Spleen (tissue), 11 donors: ENCODE results near the gene KIAA1217. TPM values are rescaled to one million over a fixed set of nuclear protein-coding genes. Genes with fewer than 3 reads are reported as not detected.

ENCODE experiments used
- DNase-seq: peaks from one replicate; pipeline ENCODE4 v3.0.0-alpha.2; 2020
- H3K27ac ChIP-seq, 8 donors: fragments of 200-600 bp; sonication (generic) in 7 of 8; 1 replicate in 4 of 8; 2 replicates in 4 of 8; pipeline versions ENCODE4 v1.5.0 to v1.8.0; 2016 to 2021; ENCODE audit warnings: inconsistent platforms in 4 of 8, mild to moderate bottlenecking in 4 of 8, moderate library complexity in 1 of 8
- H3K27me3 ChIP-seq, 7 donors: fragments of 200-600 bp; sonication (generic) in 6 of 7; replicated peaks in 1 of 7; 1 replicate in 4 of 7; 2 replicates in 3 of 7; pipeline versions ENCODE4 v1.5.0 to v1.8.0; 2016 to 2021; ENCODE audit warnings: inconsistent platforms in 3 of 7, mild to moderate bottlenecking in 1 of 7
- H3K36me3 ChIP-seq, 6 donors: fragments of 200-600 bp; sonication (generic) in 5 of 6; 1 replicate in 4 of 6; 2 replicates in 2 of 6; pipeline versions ENCODE4 v1.5.0 to v1.8.0; 2016 to 2021; ENCODE audit warnings: inconsistent platforms in 2 of 6
- H3K4me1 ChIP-seq, 6 donors: fragments of 200-600 bp; sonication (generic) in 5 of 6; 1 replicate in 3 of 6; 2 replicates in 3 of 6; pipeline versions ENCODE4 v1.5.0 to v1.8.0; 2016 to 2021; ENCODE audit warnings: inconsistent platforms in 3 of 6
- H3K4me3 ChIP-seq, 8 donors: fragments of 200-600 bp; sonication (generic) in 7 of 8; 1 replicate in 4 of 8; 2 replicates in 4 of 8; pipeline versions ENCODE4 v1.5.0 to v1.8.0; 2016 to 2021; ENCODE audit warnings: inconsistent platforms in 4 of 8, mild to moderate bottlenecking in 4 of 8, moderate library complexity in 2 of 8
- H3K9me3 ChIP-seq, 8 donors: fragments of 200-600 bp; sonication (generic) in 7 of 8; 1 replicate in 4 of 8; 2 replicates in 4 of 8; pipeline versions ENCODE4 v1.5.0 to v1.8.0; 2016 to 2021; ENCODE audit warnings: inconsistent platforms in 4 of 8
- CTCF ChIP-seq, 11 experiments: fragments of 200-600 bp in 7 of 11; fragments of 450-650 bp in 4 of 11; sonication (generic) in 4 of 11; IDR thresholded peaks in 8 of 11; conservative IDR thresholded peaks in 3 of 11; 1 replicate in 7 of 11; 2 replicates in 4 of 11; pipeline versions ENCODE4 v1.4.0 to v1.8.0; 2016 to 2021; ENCODE audit warnings: antibody characterized with exemption in 11 of 11, inconsistent platforms in 4 of 11, mild to moderate bottlenecking in 1 of 11
- POLR2A ChIP-seq, 3 donors: fragments of 450-650 bp; IDR thresholded peaks; one replicate each; pipeline ENCODE4 v1.5.1; 2017; ENCODE audit warnings: antibody characterized with exemption in 3 of 3, mild to moderate bottlenecking in 1 of 3
- POLR2AphosphoS5 ChIP-seq, 3 donors: sonication (generic); formaldehyde crosslinking; IDR thresholded peaks; one replicate each; pipeline ENCODE4 v1.5.1; 2017; ENCODE audit warnings: antibody characterized with exemption in 3 of 3
- WGBS, 5 donors: extraction: QIAGEN DNeasy Blood & Tissue Kit in 3 of 5; methylation state at CpG; one replicate each; pipeline versions ENCODE4 v1.1.5 to v1.1.7; 2013 to 2018; 5-methylcytosine and 5-hydroxymethylcytosine counted together
- intact Hi-C: fragments of 100-400 bp; cut with DNase I; formaldehyde crosslinking; loops from one replicate; pipeline ENCODE4 v1.15.0; 2023; ENCODE audit warnings: low total_unique reads
- polyA plus RNA-seq, 3 donors: library from polyadenylated mRNA; stranded (reverse); fragments of 200-250 nt; gene quantifications; one replicate each; pipeline ENCODE4 v1.2.1, GENCODE V29; 2013
- total RNA-seq, 7 donors: library from RNA; depleted of rRNA in 3 of 7; stranded (reverse); fragments of >200 nt in 3 of 7; fragmentation: NEBNext Ultra II Directional in 4 of 7; extraction: Animal tissue kit (Norgen Biotek cat#: 25700) in 4 of 7; gene quantifications; one replicate each; pipeline versions ENCODE4 v1.1.0 to v1.2.1, GENCODE V29; 2016 to 2021
- donor health status: healthy with polysubstance abuse.
- donor health status: DM: no; HTN: no; CAD: no; lungs with moderate emphysema.
- donor health status: DM: no; HTN: no; CAD: no.
- donor health status: Bipolar disorder and iron deficiency.
- donor health status: healthy.
- donor health status: DM: no; HTN: no; CAD: no.
- donor health status: DM: yes; HTN: yes; CAD: no.

KIAA1217 gene
- total and polyA plus RNA-seq, 10 donors: 2.2 to 40.7 (median 21.4) TPM

DNA sequence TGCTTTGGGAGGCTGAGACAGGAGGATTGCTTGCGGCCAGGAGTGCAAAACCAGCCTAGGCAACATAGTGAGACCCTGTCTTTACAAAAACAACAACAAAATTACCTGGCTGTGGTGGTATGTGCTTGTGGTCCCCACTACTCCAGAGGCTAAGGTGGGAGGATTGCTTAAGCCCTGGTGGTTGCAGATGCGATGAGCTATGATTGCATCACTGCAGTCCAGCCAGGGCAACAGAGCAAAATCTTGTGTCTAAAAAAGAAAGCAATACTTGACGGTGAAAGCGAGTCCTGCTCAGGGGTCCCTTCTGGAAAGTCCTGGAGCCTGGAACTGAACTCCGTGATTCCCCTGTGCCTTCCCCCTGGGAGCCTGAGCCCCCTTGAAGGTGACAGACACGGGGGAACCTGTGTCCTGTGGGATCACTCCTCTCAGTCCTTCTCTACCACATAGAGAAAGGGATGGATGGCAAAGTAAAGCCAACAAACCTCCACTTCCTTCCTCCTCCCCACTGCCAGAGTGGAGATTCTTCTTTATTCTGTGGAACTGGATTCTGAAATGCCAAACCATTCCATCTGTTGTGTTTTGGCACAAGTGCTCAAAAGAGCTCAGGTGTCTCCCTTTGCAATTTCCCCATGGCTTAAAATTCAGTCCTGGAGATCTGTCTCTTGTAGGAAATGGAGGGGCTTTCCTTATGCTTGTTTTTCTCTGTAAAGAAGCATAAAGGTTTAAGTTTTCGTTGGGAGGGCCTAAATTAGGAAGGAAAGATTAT, 50.6 kb downstream of the KIAA1217 start:
- intact Hi-C loops: no loop called here
- WGBS, 5 donors: 71 to 79% (median 73%) methylated on average over 7 of the region's 7 CpGs
- Histone ChIP-seq H3K27me3 (no peaks in the 10 kb centered on the region), H3K27ac (no peak overlapping the region), H3K4me3 (no peak overlapping the region), H3K4me1 (no peaks in the 10 kb centered on the region), H3K36me3 (no peaks in the 10 kb centered on the region), H3K9me3 (no peaks in the 10 kb centered on the region)
- no peak for DNase-seq
- no peak for TF ChIP-seq CTCF (IDR thresholded peaks at IDR 0.05 in 8 of 11, conservative IDR thresholded peaks at IDR 0.05 in 3 of 11)

DNA sequence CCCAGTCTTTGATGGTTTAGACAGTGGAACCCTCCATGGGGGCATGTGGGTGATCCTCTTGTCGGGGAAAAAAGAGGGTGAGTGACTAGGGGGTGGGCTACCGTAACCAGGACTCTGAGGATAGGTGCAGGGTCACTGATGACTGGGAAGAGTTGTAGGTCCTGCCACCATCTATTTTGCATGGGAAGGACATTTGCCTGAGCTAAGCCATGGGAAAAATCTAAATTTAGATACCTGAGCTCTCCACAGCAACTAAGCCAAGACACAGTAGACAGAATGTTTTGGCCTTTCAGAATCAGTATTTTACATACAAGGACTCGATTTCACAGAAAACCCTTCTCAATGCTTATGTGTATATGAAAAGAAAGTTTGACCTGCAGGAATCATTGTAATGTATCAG, 52.7 kb downstream of the KIAA1217 start:
- TF ChIP-seq CTCF (IDR thresholded peaks at IDR 0.05 in 8 of 11, conservative IDR thresholded peaks at IDR 0.05 in 3 of 11) (no peak), POLR2A (IDR thresholded peaks at IDR 0.05) (no peak), POLR2AphosphoS5 (IDR thresholded peaks at IDR 0.05) (no peak)
- intact Hi-C loops: no loop called here
- Histone ChIP-seq H3K9me3 (peaks cover 0 to 5% (median 0%) of the 10 kb centered on the region in 8 donors), H3K27me3 (no peaks in the 10 kb centered on the region), H3K4me3 (no peak overlapping the region), H3K36me3 (no peaks in the 10 kb centered on the region), H3K4me1 (no peaks in the 10 kb centered on the region), H3K27ac (no peak overlapping the region)
- DNase-seq: no peak
- WGBS, 5 donors: 77 to 93% (median 90%) methylated on average over 3 of the region's 3 CpGs

DNA sequence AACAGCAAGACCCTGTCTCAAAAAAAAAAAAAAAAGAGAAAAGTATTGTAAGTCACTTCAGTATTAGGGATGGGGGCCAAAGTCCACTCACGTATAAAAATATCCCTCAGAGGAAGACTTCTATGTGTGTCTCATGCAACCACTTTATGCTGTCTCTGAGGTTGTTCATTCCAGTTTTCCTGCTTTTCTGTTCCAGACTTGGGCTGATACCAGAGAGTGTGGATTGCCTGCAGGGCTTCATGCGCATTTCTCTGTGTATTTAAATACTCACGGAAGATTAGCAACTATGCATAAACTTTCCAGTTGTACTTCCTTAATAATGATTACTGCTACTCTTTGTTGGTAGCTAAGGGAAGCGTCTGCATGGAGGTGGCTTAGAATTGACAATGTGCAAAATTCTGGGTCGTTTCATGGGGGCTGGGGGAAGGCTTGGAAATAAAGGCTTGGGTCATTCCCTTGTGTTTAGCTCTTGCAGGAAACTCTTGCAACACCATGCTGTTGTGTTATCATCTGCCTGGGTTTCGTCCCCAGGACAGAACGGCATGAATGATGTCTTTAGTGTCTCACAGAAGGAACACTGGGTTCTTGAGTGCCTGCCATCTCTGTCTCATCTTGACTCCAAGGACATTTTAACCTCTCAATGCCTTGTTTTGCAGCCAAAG, 54.1 kb downstream of the KIAA1217 start:
- H3K4me3 ChIP-seq: no peak overlapping the region
- H3K27me3 ChIP-seq: no peaks in the 10 kb centered on the region
- WGBS, 5 donors: 59 to 73% (median 64%) methylated on average over 7 of the region's 7 CpGs
- no peak overlapping the region for H3K27ac ChIP-seq
- intact Hi-C loops: no loop called here
- H3K9me3 ChIP-seq: peaks cover 0 to 6% (median 0%) of the 10 kb centered on the region in 8 donors
- no peak for DNase-seq
- H3K36me3 ChIP-seq: no peaks in the 10 kb centered on the region
- TF ChIP-seq CTCF (IDR thresholded peaks at IDR 0.05 in 8 of 11, conservative IDR thresholded peaks at IDR 0.05 in 3 of 11) (no peak), POLR2AphosphoS5 (IDR thresholded peaks at IDR 0.05) (peak in 1 of 3 donors; percentile 52)
- no peaks in the 10 kb centered on the region for H3K4me1 ChIP-seq

DNA sequence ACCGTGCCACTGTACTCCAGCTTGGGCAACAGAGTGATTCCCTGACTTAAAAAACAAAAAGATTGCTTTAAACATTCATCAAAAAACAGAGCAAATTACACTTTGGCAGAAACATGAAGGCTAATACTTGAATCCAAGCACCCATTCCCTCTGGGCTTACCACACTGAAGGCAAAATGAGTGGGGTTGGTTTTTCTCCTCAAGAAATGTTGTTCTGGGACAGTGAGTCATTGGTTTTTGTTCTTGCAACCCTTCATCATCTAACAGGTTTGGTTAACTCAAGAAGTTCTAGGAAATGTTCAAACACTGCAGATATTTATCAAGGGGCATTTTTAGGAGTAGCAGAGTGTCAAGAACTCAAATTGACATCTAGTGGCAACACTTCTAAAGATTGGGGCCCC, 60.5 kb downstream of the KIAA1217 start:
- no peak for DNase-seq
- TF ChIP-seq POLR2A (IDR thresholded peaks at IDR 0.05): no peak
- no peak for TF ChIP-seq POLR2AphosphoS5 (IDR thresholded peaks at IDR 0.05)
- TF ChIP-seq CTCF (IDR thresholded peaks at IDR 0.05 in 8 of 11, conservative IDR thresholded peaks at IDR 0.05 in 3 of 11): no peak
- Histone ChIP-seq H3K27ac (no peak overlapping the region), H3K4me3 (no peak overlapping the region), H3K36me3 (no peaks in the 10 kb centered on the region), H3K4me1 (no peaks in the 10 kb centered on the region), H3K27me3 (no peaks in the 10 kb centered on the region), H3K9me3 (peaks cover 0 to 6% (median 0%) of the 10 kb centered on the region in 8 donors)
- 78 to 95% (median 91%) methylated on average over 1 of the region's 1 CpG for WGBS, 5 donors
- intact Hi-C loops: no loop called here
